ENCODE results near the gene MARK4. TPM values are rescaled to one million over a fixed set of nuclear protein-coding genes. Genes with fewer than 3 reads are reported as not detected.
A peak's percentile ranks its signal among the peaks of the same experiment; 100 is the strongest.

The MARK4 gene
- polyA plus RNA-seq (2013, experiment 1 of 4): 44.6 TPM
- 60.0 TPM for polyA plus RNA-seq (2013, experiment 2 of 4)
- polyA plus RNA-seq (2013, experiment 3 of 4): 33.5 TPM
- 40.6 TPM for polyA plus RNA-seq (2013, experiment 4 of 4)

GRCh38 chr19:45250832-45251451 lies at the start of gene MARK4:
MARK4 (plus strand) TSS chr19:45251271; CDS start chr19:45251589, 318 bp downstream.
- Histone ChIP-seq H3K27ac (ENCODE audit: insufficient read depth, low read depth, low read length, poor library complexity, severe bottlenecking) (no peak within 1 kb of the TSS), H3K36me3 (ENCODE audit: control insufficient read depth, insufficient read depth, low read length) (no peaks in the 10 kb centered on the region), H3K4me3 (ENCODE audit: insufficient read depth, low read depth, low read length) (peak within 1 kb of the TSS; percentile 72), H3K27me3 (ENCODE audit: control insufficient read depth, insufficient read depth, low read length, poor library complexity, severe bottlenecking) (peaks cover 18% of the 10 kb centered on the region), H3K4me1 (ENCODE audit: control insufficient read depth, insufficient read depth, low read length) (peaks cover 15% of the 10 kb centered on the region), H3K9me3 (ENCODE audit: control insufficient read depth, low read length) (no peaks in the 10 kb centered on the region)
- 0% methylated on average over 37 to 47 of the region's 58 CpGs for WGBS, 2 experiments

GRCh38 chr19:45202637-45203036 lies 48.4 kb upstream of the MARK4 start:
- H3K27me3 ChIP-seq (ENCODE audit: control insufficient read depth, insufficient read depth, low read length, poor library complexity, severe bottlenecking): no peaks in the 10 kb centered on the region
- no peaks in the 10 kb centered on the region for H3K4me1 ChIP-seq (ENCODE audit: control insufficient read depth, insufficient read depth, low read length)
- H3K9me3 ChIP-seq (ENCODE audit: control insufficient read depth, low read length): no peaks in the 10 kb centered on the region
- H3K36me3 ChIP-seq (ENCODE audit: control insufficient read depth, insufficient read depth, low read length): no peaks in the 10 kb centered on the region
- no peak overlapping the region for H3K4me3 ChIP-seq (ENCODE audit: insufficient read depth, low read depth, low read length)
- no peak overlapping the region for H3K27ac ChIP-seq (ENCODE audit: insufficient read depth, low read depth, low read length, poor library complexity, severe bottlenecking)
- 91 to 95% methylated on average over 6 of the region's 6 CpGs for WGBS, 2 experiments

- WGBS, 2 experiments: 84 to 89% methylated on average over 12 of the region's 12 CpGs
- Histone ChIP-seq H3K4me3 (ENCODE audit: insufficient read depth, low read depth, low read length) (no peak overlapping the region), H3K4me1 (ENCODE audit: control insufficient read depth, insufficient read depth, low read length) (no peaks in the 10 kb centered on the region), H3K27me3 (ENCODE audit: control insufficient read depth, insufficient read depth, low read length, poor library complexity, severe bottlenecking) (no peaks in the 10 kb centered on the region), H3K9me3 (ENCODE audit: control insufficient read depth, low read length) (no peaks in the 10 kb centered on the region), H3K27ac (ENCODE audit: insufficient read depth, low read depth, low read length, poor library complexity, severe bottlenecking) (no peak overlapping the region), H3K36me3 (ENCODE audit: control insufficient read depth, insufficient read depth, low read length) (no peaks in the 10 kb centered on the region)
These were observed 45.3 kb upstream of the MARK4 start for GRCh38 chr19:45205810-45206209.

GRCh38 chr19:45206328-45206727 lies 44.7 kb upstream of the MARK4 start:
- Histone ChIP-seq H3K36me3 (ENCODE audit: control insufficient read depth, insufficient read depth, low read length) (no peaks in the 10 kb centered on the region), H3K27ac (ENCODE audit: insufficient read depth, low read depth, low read length, poor library complexity, severe bottlenecking) (no peak overlapping the region), H3K4me3 (ENCODE audit: insufficient read depth, low read depth, low read length) (no peak overlapping the region), H3K27me3 (ENCODE audit: control insufficient read depth, insufficient read depth, low read length, poor library complexity, severe bottlenecking) (no peaks in the 10 kb centered on the region), H3K4me1 (ENCODE audit: control insufficient read depth, insufficient read depth, low read length) (no peaks in the 10 kb centered on the region), H3K9me3 (ENCODE audit: control insufficient read depth, low read length) (no peaks in the 10 kb centered on the region)
- WGBS, 2 experiments: 88 to 100% methylated on average over 2 to 3 of the region's 3 CpGs

- Histone ChIP-seq H3K27ac (ENCODE audit: insufficient read depth, low read depth, low read length, poor library complexity, severe bottlenecking) (no peak overlapping the region), H3K36me3 (ENCODE audit: control insufficient read depth, insufficient read depth, low read length) (no peaks in the 10 kb centered on the region), H3K4me3 (ENCODE audit: insufficient read depth, low read depth, low read length) (no peak overlapping the region), H3K27me3 (ENCODE audit: control insufficient read depth, insufficient read depth, low read length, poor library complexity, severe bottlenecking) (peaks cover 18% of the 10 kb centered on the region), H3K4me1 (ENCODE audit: control insufficient read depth, insufficient read depth, low read length) (peaks cover 6% of the 10 kb centered on the region), H3K9me3 (ENCODE audit: control insufficient read depth, low read length) (no peaks in the 10 kb centered on the region)
- WGBS, 2 experiments: 74 to 79% methylated on average over 17 of the region's 17 CpGs
These were observed 39.2 kb upstream of the MARK4 start for GRCh38 chr19:45211751-45212381.

GRCh38 chr19:45213031-45213430 lies 38.0 kb upstream of the MARK4 start:
- H3K27me3 ChIP-seq (ENCODE audit: control insufficient read depth, insufficient read depth, low read length, poor library complexity, severe bottlenecking): peaks cover 30% of the 10 kb centered on the region

GRCh38 chr19:45215391-45216191 lies 35.5 kb upstream of the MARK4 start:
- peaks cover 6% of the 10 kb centered on the region for H3K4me1 ChIP-seq (ENCODE audit: control insufficient read depth, insufficient read depth, low read length)
- H3K36me3 ChIP-seq (ENCODE audit: control insufficient read depth, insufficient read depth, low read length): no peaks in the 10 kb centered on the region
- H3K27me3 ChIP-seq (ENCODE audit: control insufficient read depth, insufficient read depth, low read length, poor library complexity, severe bottlenecking): peaks cover 35% of the 10 kb centered on the region
- H3K27ac ChIP-seq (ENCODE audit: insufficient read depth, low read depth, low read length, poor library complexity, severe bottlenecking): no peak overlapping the region
- no peak overlapping the region for H3K4me3 ChIP-seq (ENCODE audit: insufficient read depth, low read depth, low read length)
- WGBS, 2 experiments: 48 to 58% methylated on average over 35 of the region's 35 CpGs
- no peaks in the 10 kb centered on the region for H3K9me3 ChIP-seq (ENCODE audit: control insufficient read depth, low read length)

More at GRCh38 chr19:45213031-45213430, 38.0 kb upstream of the MARK4 start:
- WGBS, 2 experiments: 88 to 89% methylated on average over 23 of the region's 23 CpGs
- Histone ChIP-seq H3K4me3 (ENCODE audit: insufficient read depth, low read depth, low read length) (no peak overlapping the region), H3K9me3 (ENCODE audit: control insufficient read depth, low read length) (no peaks in the 10 kb centered on the region), H3K36me3 (ENCODE audit: control insufficient read depth, insufficient read depth, low read length) (no peaks in the 10 kb centered on the region), H3K27ac (ENCODE audit: insufficient read depth, low read depth, low read length, poor library complexity, severe bottlenecking) (no peak overlapping the region), H3K4me1 (ENCODE audit: control insufficient read depth, insufficient read depth, low read length) (peaks cover 6% of the 10 kb centered on the region)

- Histone ChIP-seq H3K27ac (ENCODE audit: insufficient read depth, low read depth, low read length, poor library complexity, severe bottlenecking) (no peak overlapping the region), H3K9me3 (ENCODE audit: control insufficient read depth, low read length) (no peaks in the 10 kb centered on the region), H3K4me3 (ENCODE audit: insufficient read depth, low read depth, low read length) (no peak overlapping the region), H3K27me3 (ENCODE audit: control insufficient read depth, insufficient read depth, low read length, poor library complexity, severe bottlenecking) (peaks cover 35% of the 10 kb centered on the region), H3K36me3 (ENCODE audit: control insufficient read depth, insufficient read depth, low read length) (no peaks in the 10 kb centered on the region), H3K4me1 (ENCODE audit: control insufficient read depth, insufficient read depth, low read length) (peaks cover 4% of the 10 kb centered on the region)
- 90 to 91% methylated on average over 6 of the region's 6 CpGs for WGBS, 2 experiments
These were observed 34.4 kb upstream of the MARK4 start for GRCh38 chr19:45216667-45217066.

GRCh38 chr19:45217193-45217956 lies 33.7 kb upstream of the MARK4 start:
- 76 to 77% methylated on average over 46 of the region's 46 CpGs for WGBS, 2 experiments
- Histone ChIP-seq H3K4me3 (ENCODE audit: insufficient read depth, low read depth, low read length) (no peak overlapping the region), H3K27me3 (ENCODE audit: control insufficient read depth, insufficient read depth, low read length, poor library complexity, severe bottlenecking) (peaks cover 35% of the 10 kb centered on the region), H3K4me1 (ENCODE audit: control insufficient read depth, insufficient read depth, low read length) (no peaks in the 10 kb centered on the region), H3K9me3 (ENCODE audit: control insufficient read depth, low read length) (no peaks in the 10 kb centered on the region), H3K36me3 (ENCODE audit: control insufficient read depth, insufficient read depth, low read length) (no peaks in the 10 kb centered on the region), H3K27ac (ENCODE audit: insufficient read depth, low read depth, low read length, poor library complexity, severe bottlenecking) (no peak overlapping the region)
